Activated naive CD4-positive, alpha-beta T cell (primary cell): ENCODE data around the gene MTMR2.

Experiments
- DNase-seq, 4 experiments: peaks; one replicate each; lab custom pipeline; 2025; lab: John Stamatoyannopoulos, UW

Gene MTMR2

GRCh38 chr11:95918056-95918455, 5.9 kb downstream of the MTMR2 start:
- DNase-seq = no peak

GRCh38 chr11:95917193-95918036, 6.5 kb downstream of the MTMR2 start:
- no peak for DNase-seq

- no peak for DNase-seq
Measured at GRCh38 chr11:95916049-95916448, 7.9 kb downstream of the MTMR2 start.

- no peak for DNase-seq
Measured at GRCh38 chr11:95915051-95915450, 8.9 kb downstream of the MTMR2 start.

GRCh38 chr11:95913830-95914615, 9.9 kb downstream of the MTMR2 start:
- DNase-seq = no peak

GRCh38 chr11:95912902-95913560, 10.9 kb downstream of the MTMR2 start:
- DNase-seq = no peak

- DNase-seq = no peak
Measured at GRCh38 chr11:95911369-95911759, 12.5 kb downstream of the MTMR2 start.

- DNase-seq = no peak
Measured at GRCh38 chr11:95910638-95911368, 13.1 kb downstream of the MTMR2 start.

GRCh38 chr11:95908826-95909225, 15.1 kb downstream of the MTMR2 start:
- no peak for DNase-seq

- no peak for DNase-seq
Measured at GRCh38 chr11:95907476-95907875, 16.4 kb downstream of the MTMR2 start.

- DNase-seq = no peak
Measured at GRCh38 chr11:95904009-95904650, 19.8 kb downstream of the MTMR2 start.

GRCh38 chr11:95898782-95899181, 25.1 kb downstream of the MTMR2 start:
- no peak for DNase-seq

GRCh38 chr11:95897731-95898130, 26.2 kb downstream of the MTMR2 start:
- no peak for DNase-seq

- no peak for DNase-seq
Measured at GRCh38 chr11:95895815-95896214, 28.1 kb downstream of the MTMR2 start.

- no peak for DNase-seq
Measured at GRCh38 chr11:95892892-95893570, 30.9 kb downstream of the MTMR2 start.

GRCh38 chr11:95892492-95892891, 31.4 kb downstream of the MTMR2 start:
- no peak for DNase-seq

- no peak for DNase-seq
Measured at GRCh38 chr11:95891423-95892170, 32.3 kb downstream of the MTMR2 start.

- DNase-seq = no peak
Measured at GRCh38 chr11:95888852-95889251, 35.1 kb downstream of the MTMR2 start.

GRCh38 chr11:95888439-95888838, 35.5 kb downstream of the MTMR2 start:
- DNase-seq = no peak

GRCh38 chr11:95886462-95886861, 37.4 kb downstream of the MTMR2 start:
- DNase-seq = no peak
